ENCODE measurements around the gene IL1R2. TPM values are rescaled to one million over a fixed set of nuclear protein-coding genes. Genes with fewer than 3 reads are reported as not detected.
"Not testable (repeated sequence)": the region's sequence is repeated elsewhere in the genome, so short reads cannot be mapped to it uniquely, and the experiment has no call there.

Gene IL1R2
- total RNA-seq, 1 donor from 2014 or later: 0.20 TPM

DNA sequence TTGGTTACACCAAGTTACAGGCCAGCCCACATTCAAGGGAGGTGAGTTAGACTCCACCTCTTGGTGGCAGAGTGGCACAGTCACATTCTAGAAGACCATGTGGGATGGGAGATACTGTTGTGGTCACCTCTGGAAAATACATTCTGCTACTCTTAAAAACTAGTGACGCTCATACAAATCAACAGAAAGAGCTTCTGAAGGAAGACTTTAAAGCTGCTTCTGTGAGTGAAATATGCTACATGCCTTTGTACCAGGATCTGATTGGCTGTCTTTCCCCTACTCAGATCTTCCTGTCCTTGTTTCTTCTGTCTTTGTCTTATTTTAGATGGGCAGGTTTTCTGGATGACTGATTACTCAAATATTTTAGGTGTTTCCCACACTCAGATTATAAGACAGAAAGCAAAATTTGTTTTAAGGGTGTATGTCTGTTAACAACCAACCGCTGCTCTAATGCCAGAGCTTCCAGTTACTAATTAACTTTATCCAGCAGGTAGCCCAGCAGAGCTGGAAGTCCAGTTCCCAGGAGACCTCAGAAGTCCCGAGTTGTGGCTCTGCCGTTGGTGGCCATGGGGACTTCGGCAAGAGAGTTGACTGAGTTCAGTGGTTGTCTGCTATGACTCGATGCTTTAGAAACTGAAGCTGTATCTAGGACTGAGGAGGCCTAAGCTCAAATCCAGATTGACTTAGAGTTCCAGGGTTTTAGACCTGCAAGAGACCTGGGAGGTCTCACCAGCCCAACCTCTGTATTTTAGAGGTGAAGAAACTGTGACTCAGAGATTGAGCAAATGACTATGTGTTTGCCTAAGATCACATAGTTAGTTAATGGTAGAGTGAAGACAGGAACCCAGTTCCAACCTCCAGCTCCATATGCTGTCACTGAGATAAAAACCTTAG lies 7.4 kb downstream of the IL1R2 start:
- no peak for DNase-seq (ENCODE audit: low read depth in 2 of 2)

DNA sequence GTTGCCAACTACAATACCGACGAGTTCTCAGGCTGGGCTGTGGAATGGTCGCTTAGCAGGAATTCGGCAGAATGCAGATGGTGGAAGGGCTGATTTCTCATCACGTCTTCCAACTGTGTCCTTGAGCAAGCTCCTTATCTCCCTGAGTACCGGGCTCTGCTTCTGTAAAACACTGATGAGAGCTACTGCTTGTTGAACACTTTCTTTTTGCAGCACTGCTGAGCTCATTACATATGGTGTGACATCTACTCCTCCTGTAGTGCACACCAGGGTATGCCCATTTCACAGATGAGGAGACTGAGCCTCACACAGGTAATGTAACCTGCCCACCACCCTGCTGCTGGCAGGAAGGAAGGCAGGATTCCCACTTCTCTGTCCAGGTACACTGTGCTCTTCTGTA lies 8.3 kb downstream of the IL1R2 start:
- DNase-seq (ENCODE audit: low read depth in 2 of 2): no peak

DNA sequence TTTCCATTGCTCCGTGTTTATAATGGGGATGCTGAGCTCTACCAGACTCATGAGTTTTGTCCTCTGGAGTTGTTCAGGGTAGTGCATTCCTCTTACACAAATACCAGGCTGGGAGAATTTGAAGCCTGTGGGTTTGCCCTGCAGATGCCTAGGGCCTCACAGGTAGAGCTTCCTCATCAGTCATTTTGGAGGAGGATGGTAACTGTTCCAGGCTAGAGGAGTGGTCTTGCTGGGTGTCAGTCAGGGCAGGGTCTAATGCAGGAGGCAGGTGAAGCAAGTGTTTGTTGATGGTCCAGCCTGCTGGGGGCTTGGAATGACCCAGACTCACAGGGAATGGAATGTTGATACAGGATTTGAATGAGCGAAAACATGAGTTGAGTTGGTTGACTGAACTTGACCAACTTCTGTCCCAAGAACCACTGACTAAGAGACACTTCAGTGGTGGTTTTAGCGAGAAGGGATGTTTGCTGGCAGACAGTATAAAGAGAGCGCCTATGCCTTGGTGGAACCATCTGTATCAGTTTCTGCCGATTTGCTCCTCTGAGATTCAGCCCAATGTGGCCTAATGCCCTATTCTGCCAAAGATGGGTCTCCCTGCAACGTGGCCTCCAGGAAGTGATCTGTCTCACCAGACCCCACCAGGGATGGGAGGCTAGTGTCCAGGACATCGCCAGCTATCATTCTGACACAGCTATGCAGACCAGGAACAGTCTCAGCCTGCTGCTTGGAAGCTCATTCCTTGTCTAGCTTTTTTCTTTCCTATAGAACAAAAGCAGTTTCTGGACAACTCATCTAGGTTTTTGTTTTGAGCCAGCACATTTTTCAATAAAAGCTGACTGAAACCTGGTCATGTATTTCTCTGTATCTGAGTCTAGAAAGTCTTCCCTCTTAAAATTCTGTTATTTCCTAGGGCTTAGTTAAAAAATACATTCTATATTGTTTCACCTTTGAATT lies 9.3 kb downstream of the IL1R2 start:
- no peak for DNase-seq (ENCODE audit: low read depth in 2 of 2)

DNA sequence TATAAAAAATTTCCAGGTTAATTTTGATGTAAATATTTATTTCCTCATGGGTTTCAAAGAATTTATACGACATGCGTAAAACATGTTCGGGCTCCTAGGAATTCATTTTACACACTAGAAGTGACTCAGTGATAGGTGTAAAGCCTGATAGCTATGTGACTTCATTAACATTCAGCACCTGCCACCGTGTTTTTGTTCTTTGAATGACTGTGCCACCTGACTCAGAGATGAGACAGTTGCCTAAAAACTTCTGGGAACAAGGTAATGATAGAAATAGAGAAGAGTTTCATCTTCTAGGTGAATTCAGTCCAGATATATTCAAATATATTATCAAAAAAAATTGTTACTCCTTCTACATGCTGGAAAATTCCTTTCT lies 10.0 kb downstream of the IL1R2 start:
- no peak for DNase-seq (ENCODE audit: low read depth in 2 of 2)

DNA sequence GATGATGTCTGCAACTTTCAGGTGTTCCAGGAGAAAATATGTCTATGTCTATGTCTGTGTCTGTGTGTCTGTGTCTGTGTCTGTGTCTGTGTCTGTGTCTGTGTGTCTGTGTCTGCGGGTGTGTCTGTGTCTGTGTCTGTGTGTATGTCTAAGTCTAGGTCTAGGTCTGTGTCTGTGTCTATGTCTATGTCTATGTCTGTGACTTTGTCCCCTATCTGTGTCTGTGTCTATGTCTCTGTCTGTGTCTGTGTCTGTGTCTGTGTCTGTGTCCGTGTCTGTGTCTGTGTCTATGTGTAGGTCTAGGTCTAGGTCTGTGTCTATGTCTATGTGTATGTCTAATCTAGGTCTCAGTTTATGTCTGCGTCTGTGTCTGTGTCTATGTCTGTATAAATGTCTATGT lies 10.5 kb downstream of the IL1R2 start:
- no peak for DNase-seq (ENCODE audit: low read depth in 2 of 2)

DNA sequence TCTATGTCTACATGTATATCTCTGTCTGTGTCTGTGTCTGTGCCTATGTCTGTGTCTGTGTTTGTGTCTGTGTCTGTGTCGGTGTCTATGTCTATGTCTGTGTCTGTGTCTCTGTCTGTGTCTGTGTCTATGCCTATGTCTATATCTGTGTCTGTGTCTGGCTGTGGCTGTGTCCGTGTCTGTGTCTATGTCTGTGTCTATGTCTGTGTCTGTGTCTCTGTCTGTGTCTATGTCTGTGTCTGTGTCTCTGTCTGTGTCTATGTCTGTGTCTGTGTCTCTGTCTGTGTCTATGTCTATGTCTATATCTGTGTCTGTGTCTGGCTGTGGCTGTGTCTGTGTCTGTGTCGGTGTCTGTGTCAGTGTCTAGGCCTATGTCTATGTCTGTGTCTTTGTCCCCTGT lies 11.1 kb downstream of the IL1R2 start:
- not testable (repeated sequence) for DNase-seq (ENCODE audit: low read depth in 2 of 2)

DNA sequence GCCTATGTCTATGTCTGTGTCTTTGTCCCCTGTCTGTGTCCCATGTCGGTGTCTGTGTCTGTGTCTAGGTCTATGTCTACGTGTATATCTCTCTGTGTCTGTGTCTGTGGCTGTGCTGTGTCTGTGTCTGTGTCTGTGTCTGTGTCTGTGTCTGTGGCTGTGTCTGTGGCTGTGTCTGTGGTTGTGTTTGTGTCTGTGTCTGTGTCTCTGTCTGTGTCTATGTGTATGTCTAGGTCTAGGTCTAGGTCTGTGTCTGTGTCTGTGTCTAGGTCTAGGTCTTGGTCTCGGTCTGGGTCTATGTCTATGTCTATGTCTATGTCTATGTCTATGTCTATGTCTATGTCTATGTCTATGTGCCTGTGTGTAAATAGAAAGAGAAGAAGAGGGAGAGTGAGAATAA lies 11.9 kb downstream of the IL1R2 start:
- DNase-seq (ENCODE audit: low read depth in 2 of 2): no peak

DNA sequence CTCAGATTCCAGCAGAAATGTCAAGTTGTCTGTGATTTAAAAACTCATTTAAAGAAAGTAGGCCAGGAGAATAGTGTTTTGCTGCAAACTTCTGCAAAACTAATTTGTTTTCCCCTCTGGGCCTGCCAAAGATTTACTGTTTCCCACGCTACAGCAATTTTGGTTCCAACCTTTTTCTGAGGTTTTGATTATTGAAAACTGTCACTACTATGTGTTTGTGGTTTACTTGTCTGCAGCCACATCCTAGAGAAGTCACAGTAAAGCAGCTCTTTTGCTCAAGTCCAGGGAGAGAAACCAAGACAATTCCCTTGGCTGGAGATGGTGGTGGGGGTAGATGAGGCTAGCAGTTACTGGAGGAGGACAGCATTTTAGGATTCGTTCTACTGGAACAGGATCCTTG lies 12.8 kb downstream of the IL1R2 start:
- DNase-seq (ENCODE audit: low read depth in 2 of 2): no peak

DNA sequence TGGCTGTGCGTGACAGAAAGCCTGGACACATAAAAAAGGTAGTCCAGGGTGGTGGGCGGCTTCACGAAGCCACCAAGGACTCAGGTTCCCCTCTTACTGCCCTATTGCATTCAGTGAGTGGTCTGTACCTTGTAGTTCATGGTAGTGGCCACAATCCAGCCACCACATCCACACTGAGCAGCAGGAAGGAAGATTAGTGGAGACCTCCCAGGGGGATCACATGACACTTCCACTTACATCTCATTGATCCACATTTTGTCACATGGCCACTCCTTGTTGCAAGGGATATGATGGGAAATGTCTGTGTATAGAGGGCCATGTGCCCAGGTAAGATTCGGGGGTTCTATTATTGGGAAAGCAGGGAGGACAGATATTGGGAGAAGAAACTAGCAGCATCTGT lies 13.7 kb downstream of the IL1R2 start:
- no peak for DNase-seq (ENCODE audit: low read depth in 2 of 2)

DNA sequence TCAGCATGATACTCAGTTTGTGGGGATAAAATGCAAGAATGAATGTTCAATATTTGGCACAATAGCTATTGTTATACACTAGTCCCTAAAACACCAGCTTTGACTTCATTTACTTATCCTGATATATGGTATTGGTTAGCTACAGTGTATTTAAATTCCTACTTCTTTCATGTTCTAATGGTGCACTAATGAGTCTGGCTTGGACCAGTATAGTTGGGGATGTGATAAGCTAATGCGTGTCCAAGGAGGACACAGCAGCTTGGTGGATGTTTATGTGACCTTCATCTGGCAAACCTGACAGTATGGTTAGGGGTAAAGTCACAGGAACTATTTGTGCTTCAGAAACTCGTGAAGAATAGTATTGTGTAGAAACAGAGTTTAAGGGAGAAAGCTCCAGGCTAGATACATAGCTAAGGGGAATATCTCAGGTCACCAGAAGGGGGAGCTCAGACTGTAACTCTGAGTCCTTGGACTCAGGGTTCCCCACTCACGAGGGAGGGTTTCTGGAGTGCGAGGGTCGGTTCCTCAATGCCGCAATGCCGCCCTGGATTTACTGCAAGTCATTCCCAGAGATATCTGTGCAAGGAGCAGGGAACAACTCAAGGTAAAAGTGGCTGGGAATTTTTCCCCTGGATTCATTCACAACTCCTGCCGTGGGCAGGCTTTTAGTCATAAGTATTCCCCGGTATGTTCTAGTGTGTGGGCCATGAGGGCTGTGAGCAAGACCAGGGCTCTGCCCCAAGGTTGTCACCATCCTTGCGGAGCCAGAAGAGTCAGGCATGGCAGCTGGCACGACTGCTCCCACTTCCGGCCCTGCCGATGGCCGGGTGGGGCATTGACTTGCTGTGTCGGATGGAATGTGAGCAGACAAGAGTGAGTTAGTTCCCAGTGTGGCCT lies 14.5 kb downstream of the IL1R2 start:
- peak; percentile 66 to 74 for DNase-seq (ENCODE audit: low read depth in 2 of 2)

DNA sequence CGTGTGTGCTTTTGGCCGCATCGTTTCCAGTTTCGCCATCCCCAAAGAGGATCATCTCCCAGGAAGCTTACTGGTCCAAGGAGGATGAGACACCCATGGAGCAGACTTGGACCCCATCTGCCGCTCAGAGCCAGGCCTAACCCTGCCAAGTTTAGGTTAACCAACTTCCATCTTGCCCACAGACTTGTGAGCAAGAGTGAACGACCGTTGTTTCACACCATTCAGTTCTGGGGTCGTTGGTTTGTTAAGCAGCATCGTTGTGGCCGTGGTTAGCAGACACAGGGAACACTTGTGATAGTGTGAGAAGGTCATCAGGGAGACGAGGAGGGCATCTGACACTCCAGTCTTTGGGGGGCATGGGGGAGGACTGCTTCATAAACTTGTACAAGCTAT lies 15.1 kb downstream of the IL1R2 start:
- DNase-seq (ENCODE audit: low read depth in 2 of 2): no peak

DNA sequence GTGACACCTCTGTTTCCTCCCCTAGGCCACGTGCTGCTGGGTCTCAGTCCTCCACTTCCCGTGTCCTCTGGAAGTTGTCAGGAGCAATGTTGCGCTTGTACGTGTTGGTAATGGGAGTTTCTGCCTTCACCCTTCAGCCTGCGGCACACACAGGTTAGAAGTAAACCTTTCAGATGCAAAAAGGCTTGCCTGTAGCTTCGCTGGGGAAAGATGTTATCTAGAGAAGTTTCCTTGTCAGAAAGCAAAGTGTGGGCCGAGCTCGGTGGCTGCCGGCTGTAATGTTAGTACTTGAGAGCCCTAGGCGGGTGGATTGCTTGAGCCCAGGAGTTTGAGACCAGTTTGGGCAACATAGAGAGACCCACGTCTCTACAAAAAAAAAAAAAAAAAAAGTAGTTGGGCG lies 16.7 kb downstream of the IL1R2 start:
- DNase-seq (ENCODE audit: low read depth in 2 of 2): no peak

DNA sequence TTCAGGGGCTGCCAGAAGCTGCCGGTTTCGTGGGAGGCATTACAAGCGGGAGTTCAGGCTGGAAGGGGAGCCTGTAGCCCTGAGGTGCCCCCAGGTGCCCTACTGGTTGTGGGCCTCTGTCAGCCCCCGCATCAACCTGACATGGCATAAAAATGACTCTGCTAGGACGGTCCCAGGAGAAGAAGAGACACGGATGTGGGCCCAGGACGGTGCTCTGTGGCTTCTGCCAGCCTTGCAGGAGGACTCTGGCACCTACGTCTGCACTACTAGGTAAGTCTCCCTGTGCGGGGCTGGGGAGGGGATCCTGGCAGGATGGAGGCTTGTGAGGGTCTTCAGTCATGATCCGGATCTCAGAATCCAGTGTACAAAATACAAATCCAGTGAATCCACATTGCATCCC lies 17.8 kb downstream of the IL1R2 start:
- no peak for DNase-seq (ENCODE audit: low read depth in 2 of 2)

DNA sequence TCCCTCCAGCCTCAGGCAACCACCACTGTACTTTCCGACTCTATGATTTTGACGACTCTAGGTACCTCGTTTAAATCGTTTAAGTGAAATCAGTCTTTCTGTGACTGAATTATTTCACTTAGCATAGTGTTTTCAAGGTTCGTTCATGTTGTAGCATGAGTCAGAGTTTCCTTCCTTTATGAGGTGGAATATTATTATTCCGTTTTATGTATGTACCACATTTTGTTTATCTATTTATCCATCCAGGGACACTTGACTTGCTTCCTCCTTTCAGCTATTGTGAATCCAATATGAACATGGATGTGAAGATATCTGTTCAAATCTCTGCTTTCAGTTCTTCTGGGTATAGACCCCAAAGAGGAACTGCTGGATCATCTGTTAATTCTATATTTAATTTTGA lies 19.1 kb downstream of the IL1R2 start:
- peak; percentile 64 to 66 for DNase-seq (ENCODE audit: low read depth in 2 of 2)

DNA sequence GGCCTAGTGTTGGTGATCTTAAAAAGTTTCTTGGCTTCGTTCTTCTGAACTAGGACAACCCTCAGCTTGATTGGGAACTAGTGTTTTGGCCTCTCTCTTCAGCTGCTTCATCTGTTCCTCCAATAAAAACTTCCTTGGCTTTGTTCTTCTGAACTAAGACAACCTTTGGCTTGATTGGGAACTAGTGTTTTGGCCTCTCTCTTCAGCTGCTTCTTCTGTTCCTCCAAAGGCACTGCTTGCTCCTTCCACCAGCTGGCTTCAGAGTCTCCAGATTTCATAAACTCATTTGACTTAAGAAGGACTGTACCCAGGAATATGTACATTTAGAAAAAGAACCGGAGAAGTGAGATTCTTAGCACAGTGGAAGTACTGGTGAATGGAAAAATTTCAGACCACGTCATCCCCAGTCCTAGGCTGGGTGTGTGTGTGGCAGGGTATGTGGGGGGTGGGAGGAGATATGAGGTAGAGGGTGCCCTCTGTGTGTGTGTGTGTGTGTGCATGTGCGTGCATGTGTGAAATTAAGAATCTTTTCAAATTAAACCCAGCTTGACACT lies 20.4 kb downstream of the IL1R2 start:
- DNase-seq (ENCODE audit: low read depth in 2 of 2): no peak

DNA sequence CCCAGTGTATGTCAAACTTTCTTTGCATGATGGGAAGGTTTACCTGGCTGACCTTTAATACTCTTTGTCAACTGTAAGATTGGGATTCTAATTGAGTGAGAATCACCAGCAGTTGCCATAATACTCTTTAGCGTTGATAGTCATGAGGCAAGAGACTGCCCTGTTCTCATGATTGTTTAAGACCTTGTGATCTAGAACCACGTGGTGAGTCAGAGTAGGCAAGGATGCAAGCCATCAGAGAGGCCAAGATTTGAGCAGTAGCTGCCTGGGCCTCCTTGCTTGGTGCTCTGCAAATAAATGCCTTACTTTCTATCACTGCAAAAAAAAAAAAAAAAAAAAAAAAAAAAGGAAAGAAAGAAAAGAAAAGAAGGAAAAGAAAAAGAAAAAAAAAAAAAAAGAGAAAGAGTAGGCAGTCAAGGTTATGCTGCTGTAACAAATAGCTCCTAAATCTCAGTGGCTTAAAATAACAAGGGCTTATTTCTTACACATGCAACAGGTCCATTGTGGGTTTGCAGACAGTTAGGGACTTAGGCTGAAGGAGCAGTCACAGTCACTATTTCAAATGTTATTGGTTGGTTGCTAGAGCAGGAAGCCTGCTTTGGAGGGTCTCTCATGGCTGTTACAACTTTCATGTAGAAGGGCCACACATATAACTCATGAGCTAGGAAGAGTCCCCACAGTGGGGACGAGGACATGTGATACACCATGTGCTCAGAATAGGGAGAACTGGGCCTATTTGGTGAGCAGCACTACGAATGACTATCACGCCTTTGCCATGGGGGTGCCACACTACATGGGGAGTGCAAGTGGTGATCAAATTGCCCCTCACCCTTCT lies 21.7 kb downstream of the IL1R2 start:
- peak in 1 of 2 donors; percentile 24 for DNase-seq (ENCODE audit: low read depth in 2 of 2)

DNA sequence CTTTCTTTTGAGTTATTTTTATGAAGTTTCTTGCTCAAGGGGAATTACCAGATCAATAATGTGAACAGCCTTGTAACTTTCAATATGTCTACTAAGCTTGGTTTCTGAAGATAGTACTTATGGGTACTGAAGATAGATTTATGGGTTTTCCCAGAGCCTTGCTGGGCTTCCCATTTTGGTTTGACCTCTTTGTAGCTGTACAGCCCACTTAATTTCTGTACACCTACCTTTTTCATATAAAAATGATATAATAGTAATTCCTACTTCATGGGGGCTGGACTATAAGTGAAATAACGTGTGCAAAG lies 22.2 kb downstream of the IL1R2 start:
- no peak for DNase-seq (ENCODE audit: low read depth in 2 of 2)

DNA sequence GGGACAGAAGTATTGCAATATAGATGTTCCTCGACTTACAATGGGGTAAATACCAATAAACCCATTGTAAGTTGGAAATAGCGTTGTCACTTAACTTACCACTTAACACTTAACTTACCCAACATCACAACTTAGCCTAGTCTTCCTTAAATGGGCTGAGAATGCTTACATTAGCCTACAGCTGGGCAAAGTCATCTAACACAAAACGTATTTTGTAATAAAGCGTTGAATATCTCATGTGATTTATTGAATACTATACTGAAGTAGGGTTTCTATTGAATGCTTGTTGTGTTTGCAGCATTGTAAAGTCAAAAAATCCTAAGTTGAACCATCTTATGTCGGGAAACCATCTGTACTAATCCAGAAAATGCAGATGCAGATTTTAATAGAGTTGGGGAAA lies 23.6 kb downstream of the IL1R2 start:
- no peak for DNase-seq (ENCODE audit: low read depth in 2 of 2)

DNA sequence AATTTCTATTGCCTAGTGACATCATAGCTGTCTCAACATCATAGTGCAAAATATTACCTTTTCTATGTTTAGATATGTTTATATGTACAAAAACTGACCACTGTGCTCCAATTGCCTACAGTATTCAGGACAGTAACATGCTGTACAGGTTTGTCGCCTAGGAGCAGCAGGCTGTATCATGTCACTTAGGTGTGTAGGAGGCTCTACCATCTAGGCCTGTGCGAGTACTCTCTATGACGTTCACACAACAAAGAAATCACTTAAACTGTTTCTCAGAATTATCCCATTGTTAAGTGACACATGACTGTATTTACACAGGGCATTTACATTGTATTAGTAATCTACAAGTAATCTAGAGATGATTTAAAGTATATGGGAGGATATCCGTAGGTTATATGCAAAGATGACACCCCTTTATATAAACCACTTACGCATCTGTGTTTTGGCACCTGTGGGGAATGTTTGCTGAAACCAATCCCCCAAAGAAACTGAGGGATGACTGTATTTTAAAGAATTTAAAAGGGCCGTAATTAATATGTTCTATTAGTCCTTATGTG lies 24.7 kb downstream of the IL1R2 start:
- DNase-seq (ENCODE audit: low read depth in 2 of 2): no peak

DNA sequence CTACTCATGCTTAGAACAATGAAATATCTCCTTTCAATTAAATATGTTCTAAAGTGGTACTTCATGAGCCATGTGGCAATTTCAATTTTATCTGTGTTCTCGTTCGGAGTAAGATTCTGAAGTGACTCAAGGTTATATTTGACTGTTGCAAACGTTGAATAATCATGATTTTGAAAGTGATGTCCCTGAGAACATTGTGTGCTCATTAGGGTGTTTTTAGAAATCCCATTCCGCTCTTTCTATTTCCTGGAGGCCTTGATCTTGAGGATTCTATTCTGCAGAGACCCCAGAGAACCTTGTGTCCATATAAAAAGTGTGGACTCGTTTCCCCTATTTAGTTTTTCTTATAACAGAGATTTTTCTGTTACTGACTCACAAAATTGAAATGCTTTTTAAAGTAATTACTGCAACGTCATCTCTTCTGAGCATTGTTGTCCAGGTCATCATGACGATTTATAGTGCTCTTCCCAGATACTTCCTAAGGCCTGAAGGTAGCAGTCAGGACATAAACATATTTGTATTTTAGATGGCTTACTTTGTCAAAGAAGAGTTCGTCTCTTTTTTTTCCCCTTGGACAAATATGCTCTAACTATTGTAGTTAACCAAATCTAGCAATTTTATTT lies 27.2 kb downstream of the IL1R2 start:
- DNase-seq (ENCODE audit: low read depth in 2 of 2): no peak

All from lung microvascular endothelial cell (primary cell).